ENCODE results near the gene DESI2.

The DESI2 gene

GRCh38 chr1:244614113-244614836, 38.7 kb upstream of the DESI2 start:
- no peak for DNase-seq (ENCODE audit: low read depth in 1 of 2, low spot score in 1 of 2)
- Histone ChIP-seq H3K4me3 (replicated peaks; ENCODE audit: insufficient read depth, low read length) (no peak overlapping the region), H3K27me3 (ENCODE audit: insufficient read depth, poor library complexity, severe bottlenecking) (no peaks in the 10 kb centered on the region), H3K27ac (replicated peaks) (no peak overlapping the region)
- TF ChIP-seq GABPA (IDR thresholded peaks at IDR 0.05; ENCODE audit: low read depth) (no peak), CTCF (IDR thresholded peaks at IDR 0.05; ENCODE audit: insufficient read depth, low read length) (no peak), POLR2AphosphoS5 (IDR thresholded peaks at IDR 0.05; ENCODE audit: low read depth) (no peak), REST (IDR thresholded peaks at IDR 0.05; ENCODE audit: insufficient replicate concordance, low read depth) (no peak), SPI1 (IDR thresholded peaks at IDR 0.05; ENCODE audit: borderline replicate concordance, low read depth) (no peak)

- H3K4me3 ChIP-seq (replicated peaks; ENCODE audit: insufficient read depth, low read length) = no peak overlapping the region
- no peak overlapping the region for H3K27ac ChIP-seq (replicated peaks)
- TF ChIP-seq CTCF (IDR thresholded peaks at IDR 0.05; ENCODE audit: insufficient read depth, low read length) = no peak
- no peak for TF ChIP-seq SPI1 (IDR thresholded peaks at IDR 0.05; ENCODE audit: borderline replicate concordance, low read depth)
- no peak for TF ChIP-seq GABPA (IDR thresholded peaks at IDR 0.05; ENCODE audit: low read depth)
- no peak for TF ChIP-seq POLR2AphosphoS5 (IDR thresholded peaks at IDR 0.05; ENCODE audit: low read depth)
- no peak for TF ChIP-seq REST (IDR thresholded peaks at IDR 0.05; ENCODE audit: insufficient replicate concordance, low read depth)
- DNase-seq (ENCODE audit: low read depth in 1 of 2, low spot score in 1 of 2) = no peak
- H3K27me3 ChIP-seq (ENCODE audit: insufficient read depth, poor library complexity, severe bottlenecking) = no peaks in the 10 kb centered on the region
Observed at GRCh38 chr1:244614879-244615278, 38.0 kb upstream of the DESI2 start.

GRCh38 chr1:244615301-244615700, 37.6 kb upstream of the DESI2 start:
- Histone ChIP-seq H3K27ac (replicated peaks) (no peak overlapping the region), H3K27me3 (ENCODE audit: insufficient read depth, poor library complexity, severe bottlenecking) (no peaks in the 10 kb centered on the region), H3K4me3 (replicated peaks; ENCODE audit: insufficient read depth, low read length) (no peak overlapping the region)
- TF ChIP-seq POLR2AphosphoS5 (IDR thresholded peaks at IDR 0.05; ENCODE audit: low read depth) = no peak
- no peak for TF ChIP-seq CTCF (IDR thresholded peaks at IDR 0.05; ENCODE audit: insufficient read depth, low read length)
- TF ChIP-seq GABPA (IDR thresholded peaks at IDR 0.05; ENCODE audit: low read depth) = no peak
- TF ChIP-seq REST (IDR thresholded peaks at IDR 0.05; ENCODE audit: insufficient replicate concordance, low read depth) = no peak
- TF ChIP-seq SPI1 (IDR thresholded peaks at IDR 0.05; ENCODE audit: borderline replicate concordance, low read depth) = no peak
- peak in 1 of 2 experiments; percentile 27 for DNase-seq (ENCODE audit: low read depth in 1 of 2, low spot score in 1 of 2)

All from HL-60 (cell line).